Kidney (tissue), 14 donors: ENCODE results near the gene GNG11. TPM values are rescaled to one million over a fixed set of nuclear protein-coding genes. Genes with fewer than 3 reads are reported as not detected.

Experiments used
- DNase-seq, 5 donors: peaks; one replicate each; pipeline ENCODE4 v3.0.0-alpha.2; 2013 to 2020
- FAIRE-seq: peaks from 2 replicates; lab custom pipeline; 2012; peaks lifted over from hg19 to GRCh38; lab: Jason Lieb, UNC
- H3K27ac ChIP-seq, 2 donors: one replicate each; pipeline ENCODE4 v1.7.0; 2013; ENCODE audit warnings: low read depth in 2 of 2, low read length in 2 of 2, inconsistent platforms in 1 of 2
- H3K27me3 ChIP-seq: one replicate; pipeline ENCODE4 v1.7.1; 2013; ENCODE audit warnings: low read length, inconsistent platforms; ENCODE audit not compliant: control insufficient read depth, insufficient read depth
- H3K36me3 ChIP-seq, 3 donors: one replicate each; pipeline versions ENCODE4 v1.7.0 to v1.7.1; 2013; ENCODE audit warnings: low read length in 3 of 3, control low read depth in 1 of 3, inconsistent platforms in 1 of 3; ENCODE audit not compliant: insufficient read depth in 3 of 3, control insufficient read depth in 2 of 3
- H3K4me1 ChIP-seq, 3 donors: one replicate each; pipeline versions ENCODE4 v1.7.0 to v1.7.1; 2013; ENCODE audit warnings: low read length in 3 of 3, inconsistent platforms in 1 of 3, low read depth in 1 of 3; ENCODE audit not compliant: control insufficient read depth in 2 of 3, insufficient read depth in 2 of 3
- H3K4me3 ChIP-seq, 3 donors: one replicate each; pipeline versions ENCODE4 v1.7.0 to v1.8.1; 2013; ENCODE audit warnings: low read length in 3 of 3, control low read depth in 1 of 3, inconsistent platforms in 1 of 3
- H3K9ac ChIP-seq, 3 donors: one replicate each; pipeline versions ENCODE4 v1.7.0 to v1.7.1; 2013; ENCODE audit warnings: low read length in 3 of 3, control low read depth in 1 of 3, inconsistent platforms in 1 of 3
- H3K9me3 ChIP-seq, 3 donors: one replicate each; pipeline versions ENCODE4 v1.7.0 to v1.7.1; 2013; ENCODE audit warnings: low read length in 3 of 3, control low read depth in 1 of 3, inconsistent platforms in 1 of 3; ENCODE audit not compliant: control insufficient read depth in 2 of 3, insufficient read depth in 1 of 3
- intact Hi-C: fragments of 100-400 bp; cut with DNase I; formaldehyde crosslinking; loops from one replicate; pipeline ENCODE4 v1.11.1; 2022
- polyA plus RNA-seq: library from polyadenylated mRNA; stranded (reverse); fragments of 350-450 nt; fragmentation: Illumina TruSeq; extraction: RNeasy Lipid Tissue Mini Kit (QIAGEN cat#74804); gene quantifications from one replicate; pipeline ENCODE4 v1.2.3, GENCODE V29; 2014; ENCODE audit warnings: low read depth, low replicate concordance; ENCODE audit not compliant: insufficient read depth
- total RNA-seq: library from RNA; stranded (reverse); fragmentation: NEBNext Ultra II Directional; extraction: Animal tissue kit (Norgen Biotek cat#: 25700); gene quantifications from one replicate; pipeline ENCODE4 v1.2.1, GENCODE V29; 2021
- TF ChIP-seq, protein P1 (sequence below): IDR thresholded peaks from 3 replicates; pipeline ENCODE4 v1.5.1; 2012; ENCODE audit warnings: mild to moderate bottlenecking, moderate library complexity, borderline replicate concordance; ENCODE audit not compliant: insufficient read depth; ENCODE audit errors: extremely low read depth
- donor health status: control.
- donor health status: control.
- donor health status: control.
- donor health status: control.
- donor health status: control.
- donor health status: DM: yes; HTN: yes; CAD: no.
- donor health status: Normal renal cell carcinoma (clear cell type).

The GNG11 gene
- total and polyA plus RNA-seq, 2 donors from 2014 or later, result 23.1 to 45.0 TPM

DNA sequence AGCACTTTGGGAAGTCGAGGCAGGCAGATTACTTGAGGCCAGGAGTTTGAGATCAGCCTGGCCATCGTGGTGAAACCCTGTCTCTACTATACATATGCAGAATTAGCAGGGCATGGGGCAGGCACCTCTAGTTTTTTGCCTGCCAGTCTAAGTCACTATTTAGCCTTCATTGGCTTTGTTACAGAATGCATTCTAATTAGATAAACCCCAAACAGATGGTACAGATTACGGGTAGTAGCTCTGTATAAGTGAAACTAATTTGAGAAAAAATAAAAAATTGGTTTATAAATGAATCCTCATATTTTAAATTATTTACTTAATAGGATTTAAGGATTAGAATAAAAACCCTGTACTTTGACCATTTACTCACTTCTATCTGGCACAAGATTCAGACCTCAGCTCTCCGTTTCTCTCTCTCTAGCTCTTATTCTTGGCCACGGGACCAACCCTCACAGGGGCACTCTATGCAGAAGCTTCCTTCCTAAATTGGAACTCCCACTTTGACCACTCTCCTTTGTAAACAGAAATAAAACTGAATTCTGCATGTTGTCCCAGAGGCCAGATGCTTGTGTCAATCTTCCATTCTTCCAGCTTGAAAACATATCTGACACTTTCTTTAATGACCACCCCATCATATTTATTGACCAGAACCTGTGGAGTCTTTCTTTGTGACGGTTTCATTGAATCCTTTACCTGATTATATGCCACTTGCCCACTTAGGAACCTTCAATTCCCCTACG, 55.8 kb downstream of the GNG11 start:
- Histone ChIP-seq H3K27me3 (no peaks in the 10 kb centered on the region), H3K4me1 (no peaks in the 10 kb centered on the region), H3K27ac (no peak overlapping the region), H3K9ac (no peak overlapping the region), H3K36me3 (no peaks in the 10 kb centered on the region), H3K4me3 (no peak overlapping the region), H3K9me3 (no peaks in the 10 kb centered on the region)
- TF ChIP-seq, protein P1, sequence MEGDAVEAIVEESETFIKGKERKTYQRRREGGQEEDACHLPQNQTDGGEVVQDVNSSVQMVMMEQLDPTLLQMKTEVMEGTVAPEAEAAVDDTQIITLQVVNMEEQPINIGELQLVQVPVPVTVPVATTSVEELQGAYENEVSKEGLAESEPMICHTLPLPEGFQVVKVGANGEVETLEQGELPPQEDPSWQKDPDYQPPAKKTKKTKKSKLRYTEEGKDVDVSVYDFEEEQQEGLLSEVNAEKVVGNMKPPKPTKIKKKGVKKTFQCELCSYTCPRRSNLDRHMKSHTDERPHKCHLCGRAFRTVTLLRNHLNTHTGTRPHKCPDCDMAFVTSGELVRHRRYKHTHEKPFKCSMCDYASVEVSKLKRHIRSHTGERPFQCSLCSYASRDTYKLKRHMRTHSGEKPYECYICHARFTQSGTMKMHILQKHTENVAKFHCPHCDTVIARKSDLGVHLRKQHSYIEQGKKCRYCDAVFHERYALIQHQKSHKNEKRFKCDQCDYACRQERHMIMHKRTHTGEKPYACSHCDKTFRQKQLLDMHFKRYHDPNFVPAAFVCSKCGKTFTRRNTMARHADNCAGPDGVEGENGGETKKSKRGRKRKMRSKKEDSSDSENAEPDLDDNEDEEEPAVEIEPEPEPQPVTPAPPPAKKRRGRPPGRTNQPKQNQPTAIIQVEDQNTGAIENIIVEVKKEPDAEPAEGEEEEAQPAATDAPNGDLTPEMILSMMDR, result no peak
- intact Hi-C loops, result no loop called here
- no peak for DNase-seq
- no peak for FAIRE-seq

Other genes with a start within 250 kb of the GNG11 start
- gene TFPI2, start 31.0 kb upstream of the GNG11 start, total RNA-seq, result 42.5 TPM
- 7.8 TPM for gene TFPI2, start 31.0 kb upstream of the GNG11 start, polyA plus RNA-seq
- gene GNGT1, start 15.2 kb upstream of the GNG11 start, total RNA-seq, result 0.35 TPM
- not detected for gene GNGT1, start 15.2 kb upstream of the GNG11 start, polyA plus RNA-seq
- 25.8 TPM for gene BET1, start 82.6 kb downstream of the GNG11 start, total RNA-seq
- gene BET1, start 82.6 kb downstream of the GNG11 start, polyA plus RNA-seq, result 32.2 TPM